ENCODE data around the gene IREB2. TPM values are rescaled to one million over a fixed set of nuclear protein-coding genes. Genes with fewer than 3 reads are reported as not detected.

Gene IREB2
- total RNA-seq, 1 donor from 2014 or later, result 73.4 TPM

- intact Hi-C loops (cut with micrococcal nuclease), result no loop called here
These were observed 32.6 kb upstream of the IREB2 start for GRCh38 chr15:78405336-78405924.

- intact Hi-C loops (cut with micrococcal nuclease), result no loop called here
These were observed 31.9 kb upstream of the IREB2 start for GRCh38 chr15:78406016-78406585.

- intact Hi-C loops (cut with micrococcal nuclease), result no loop called here
These were observed 30.2 kb upstream of the IREB2 start for GRCh38 chr15:78407608-78408354.

- intact Hi-C loops (cut with micrococcal nuclease), result no loop called here
These were observed 29.7 kb upstream of the IREB2 start for GRCh38 chr15:78408355-78408640.

- intact Hi-C loops (cut with micrococcal nuclease), result no loop called here
These were observed 29.1 kb upstream of the IREB2 start for GRCh38 chr15:78408961-78409360.

- intact Hi-C loops (cut with micrococcal nuclease), result no loop called here
These were observed 27.0 kb upstream of the IREB2 start for GRCh38 chr15:78411061-78411460.

- intact Hi-C loops (cut with micrococcal nuclease), result no loop called here
These were observed 23.3 kb upstream of the IREB2 start for GRCh38 chr15:78414621-78415250.

- intact Hi-C loops (cut with micrococcal nuclease), result no loop called here
These were observed 22.7 kb upstream of the IREB2 start for GRCh38 chr15:78415284-78415683.

- intact Hi-C loops (cut with micrococcal nuclease), result no loop called here
These were observed 20.0 kb upstream of the IREB2 start for GRCh38 chr15:78417754-78418630.

GRCh38 chr15:78418686-78419085 lies 19.3 kb upstream of the IREB2 start:
- intact Hi-C loops (cut with micrococcal nuclease), result no loop called here

GRCh38 chr15:78419367-78419766 lies 18.6 kb upstream of the IREB2 start:
- intact Hi-C loops (cut with micrococcal nuclease), result no loop called here

- intact Hi-C loops (cut with micrococcal nuclease), result no loop called here
These were observed 17.8 kb upstream of the IREB2 start for GRCh38 chr15:78420220-78420619.

- intact Hi-C loops (cut with micrococcal nuclease), result no loop called here
These were observed 17.2 kb upstream of the IREB2 start for GRCh38 chr15:78420766-78421165.

GRCh38 chr15:78421238-78421965 lies 16.6 kb upstream of the IREB2 start:
- intact Hi-C loops (cut with micrococcal nuclease), result no loop called here

GRCh38 chr15:78422571-78423340 lies 15.3 kb upstream of the IREB2 start:
- intact Hi-C loops (cut with micrococcal nuclease), result loop anchor here (1.0 to 2.0 kb wide), 3 partner anchors 114 to 463 kb away; no protein-coding TSS in a partner anchor

- intact Hi-C loops (cut with micrococcal nuclease), result no loop called here
These were observed 13.3 kb upstream of the IREB2 start for GRCh38 chr15:78424673-78425072.

GRCh38 chr15:78425643-78426042 lies 12.4 kb upstream of the IREB2 start:
- intact Hi-C loops (cut with micrococcal nuclease), result no loop called here

- intact Hi-C loops (cut with micrococcal nuclease), result no loop called here
These were observed 11.7 kb upstream of the IREB2 start for GRCh38 chr15:78426300-78426699.

GRCh38 chr15:78427953-78428352 lies 10.1 kb upstream of the IREB2 start:
- intact Hi-C loops (cut with micrococcal nuclease), result no loop called here

GRCh38 chr15:78429477-78429876 lies 8.5 kb upstream of the IREB2 start:
- intact Hi-C loops (cut with micrococcal nuclease), result no loop called here
